Mucosa of descending colon (tissue), 3 donors: Measurements from ENCODE around the gene KCNG2. TPM values are rescaled to one million over a fixed set of nuclear protein-coding genes. Genes with fewer than 3 reads are reported as not detected.

Experiments used
- ATAC-seq: fragments of 200-7000 bp; cut with Tn5 transposase; one replicate; pipeline ENCODE4 v1.9.1; 2020; ENCODE audit warnings: mild to moderate bottlenecking, moderate library complexity
- DNase-seq, 3 donors: peaks; one replicate each; pipeline ENCODE4 v3.0.0-alpha.2; 2020
- H3K36me3 ChIP-seq: fragments of 200-600 bp; one replicate; pipeline ENCODE4 v1.8.0; 2021; ENCODE audit warnings: low read depth, mild to moderate bottlenecking
- H3K4me1 ChIP-seq: fragments of 200-600 bp; one replicate; pipeline ENCODE4 v1.8.0; 2021; ENCODE audit warnings: low read depth, mild to moderate bottlenecking
- H3K4me3 ChIP-seq: fragments of 200-600 bp; one replicate; pipeline ENCODE4 v1.8.0; 2021; ENCODE audit warnings: mild to moderate bottlenecking
- H3K9me3 ChIP-seq: fragments of 200-600 bp; one replicate; pipeline ENCODE4 v1.8.0; 2021; ENCODE audit warnings: mild to moderate bottlenecking
- CTCF ChIP-seq: fragments of 200-600 bp; IDR thresholded peaks from one replicate; pipeline ENCODE4 v1.8.0; 2022; ENCODE audit warnings: antibody characterized with exemption, mild to moderate bottlenecking
- intact Hi-C, 2 donors: fragments of 100-400 bp; cut with DNase I in 1 of 2; cut with micrococcal nuclease in 1 of 2; formaldehyde crosslinking; loops; one replicate each; pipeline versions ENCODE4 v1.11.0 to v1.11.1; 2022; cut with DNase I, micrococcal nuclease
- total RNA-seq, 3 donors: library from RNA; stranded (reverse); fragmentation: NEBNext Ultra II Directional in 2 of 3; extraction: Animal tissue kit (Norgen Biotek cat#: 25700) in 2 of 3; gene quantifications; one replicate each; pipeline versions ENCODE4 v1.2.1 to v1.2.4, GENCODE V29; 2021 to 2023
- donor health status: DM: no; HTN: no; CAD: no; lungs with moderate emphysema.
- donor health status: DM: no; HTN: no; CAD: no.
- donor health status: DM: no; HTN: yes; CAD: no.

The KCNG2 gene
- total RNA-seq, 3 donors from 2014 or later = 0.19 TPM; not detected in 2

GRCh38 chr18:79900610-79901570, 103.2 kb downstream of the KCNG2 start:
- no peak overlapping the region for H3K4me3 ChIP-seq
- intact Hi-C loops = no loop called here
- peaks cover 8% of the 10 kb centered on the region for H3K36me3 ChIP-seq
- TF ChIP-seq CTCF = no peak
- H3K4me1 ChIP-seq = no peaks in the 10 kb centered on the region
- DNase-seq = no peak
- peaks cover 48% of the 10 kb centered on the region for H3K9me3 ChIP-seq
- ATAC-seq = peak; percentile 3

DNA sequence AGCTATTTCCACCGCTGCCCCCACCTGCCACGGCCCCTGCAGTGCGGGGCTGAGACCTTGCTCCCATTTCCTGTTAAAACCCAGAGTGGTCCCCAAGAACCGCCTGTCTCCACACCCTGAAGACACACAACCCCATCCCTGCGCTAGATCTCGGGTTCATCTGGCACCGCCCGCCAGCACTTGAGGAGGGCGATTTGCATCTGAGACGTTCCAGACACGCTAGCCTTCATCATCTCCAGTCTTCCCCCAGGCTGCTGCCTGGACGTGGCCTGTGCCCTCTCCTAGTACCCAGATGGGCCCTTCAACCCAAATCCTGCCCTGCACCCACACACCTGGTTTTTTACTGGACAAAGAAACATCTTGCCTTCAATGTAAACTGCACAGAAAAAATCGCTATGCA, 103.9 kb downstream of the KCNG2 start:
- TF ChIP-seq CTCF = no peak
- peaks cover 40% of the 10 kb centered on the region for H3K9me3 ChIP-seq
- H3K4me3 ChIP-seq = no peak overlapping the region
- intact Hi-C loops = no loop called here
- no peaks in the 10 kb centered on the region for H3K4me1 ChIP-seq
- peaks cover 8% of the 10 kb centered on the region for H3K36me3 ChIP-seq
- DNase-seq (no peak), ATAC-seq (no peak)

- intact Hi-C loops = no loop called here
- peaks cover 8% of the 10 kb centered on the region for H3K36me3 ChIP-seq
- ATAC-seq = no peak
- TF ChIP-seq CTCF = no peak
- no peak overlapping the region for H3K4me3 ChIP-seq
- H3K9me3 ChIP-seq = peaks cover 36% of the 10 kb centered on the region
- no peaks in the 10 kb centered on the region for H3K4me1 ChIP-seq
- no peak for DNase-seq
Observed at GRCh38 chr18:79902075-79902474, 104.3 kb downstream of the KCNG2 start.

DNA sequence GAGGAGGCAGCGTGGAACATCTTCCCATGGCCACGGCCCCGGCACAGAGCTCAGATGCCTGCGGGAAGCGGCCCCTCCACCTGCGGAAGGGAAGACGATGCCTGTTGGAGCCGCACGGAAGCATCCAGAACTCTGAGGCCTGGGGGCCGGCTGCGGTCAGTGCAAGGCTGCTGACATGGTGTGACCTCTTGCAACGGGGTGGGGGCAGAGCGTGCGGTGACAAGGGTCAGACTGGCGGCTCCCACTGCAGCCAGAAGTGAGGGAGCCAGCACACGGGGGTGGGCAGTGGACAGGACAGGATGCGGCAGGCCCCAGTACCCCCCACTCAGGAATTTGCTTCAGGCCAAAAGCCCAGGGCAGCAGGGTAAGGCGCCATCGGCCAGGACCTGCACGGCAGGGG, 104.9 kb downstream of the KCNG2 start:
- Histone ChIP-seq H3K9me3 (peaks cover 31% of the 10 kb centered on the region), H3K36me3 (peaks cover 8% of the 10 kb centered on the region), H3K4me3 (no peak overlapping the region), H3K4me1 (no peaks in the 10 kb centered on the region)
- DNase-seq (peak in 1 of 3 donors; percentile 43), ATAC-seq (no peak)
- intact Hi-C loops = no loop called here
- TF ChIP-seq CTCF = no peak

- Histone ChIP-seq H3K9me3 (peaks cover 25% of the 10 kb centered on the region), H3K4me3 (no peak overlapping the region), H3K36me3 (peaks cover 8% of the 10 kb centered on the region), H3K4me1 (no peaks in the 10 kb centered on the region)
- ATAC-seq (no peak), DNase-seq (no peak)
- intact Hi-C loops = no loop called here
- no peak for TF ChIP-seq CTCF
Observed at GRCh38 chr18:79903071-79903635, 105.4 kb downstream of the KCNG2 start.
